ENCODE measurements around the gene TRMT5.

DNA sequence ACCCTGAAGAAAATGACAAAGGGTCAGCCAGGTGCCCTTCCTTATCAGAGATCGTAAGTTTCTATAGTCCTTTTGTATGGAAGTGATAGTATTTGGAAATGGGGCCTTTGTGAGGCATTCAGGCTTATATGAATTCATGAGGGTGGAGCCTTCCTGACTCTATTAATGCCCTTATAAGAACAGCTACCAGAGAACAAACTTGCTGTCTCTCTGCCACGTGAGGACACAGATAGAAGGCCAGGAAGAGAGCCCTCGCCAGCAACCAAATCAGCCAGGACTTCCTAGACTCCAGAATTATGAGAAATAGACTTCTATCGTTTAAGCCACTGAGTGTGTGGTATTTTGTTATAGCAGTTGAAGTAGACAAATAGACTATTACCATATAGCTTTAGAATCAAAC lies 36.7 kb downstream of the TRMT5 start:
- TF ChIP-seq, protein P1, sequence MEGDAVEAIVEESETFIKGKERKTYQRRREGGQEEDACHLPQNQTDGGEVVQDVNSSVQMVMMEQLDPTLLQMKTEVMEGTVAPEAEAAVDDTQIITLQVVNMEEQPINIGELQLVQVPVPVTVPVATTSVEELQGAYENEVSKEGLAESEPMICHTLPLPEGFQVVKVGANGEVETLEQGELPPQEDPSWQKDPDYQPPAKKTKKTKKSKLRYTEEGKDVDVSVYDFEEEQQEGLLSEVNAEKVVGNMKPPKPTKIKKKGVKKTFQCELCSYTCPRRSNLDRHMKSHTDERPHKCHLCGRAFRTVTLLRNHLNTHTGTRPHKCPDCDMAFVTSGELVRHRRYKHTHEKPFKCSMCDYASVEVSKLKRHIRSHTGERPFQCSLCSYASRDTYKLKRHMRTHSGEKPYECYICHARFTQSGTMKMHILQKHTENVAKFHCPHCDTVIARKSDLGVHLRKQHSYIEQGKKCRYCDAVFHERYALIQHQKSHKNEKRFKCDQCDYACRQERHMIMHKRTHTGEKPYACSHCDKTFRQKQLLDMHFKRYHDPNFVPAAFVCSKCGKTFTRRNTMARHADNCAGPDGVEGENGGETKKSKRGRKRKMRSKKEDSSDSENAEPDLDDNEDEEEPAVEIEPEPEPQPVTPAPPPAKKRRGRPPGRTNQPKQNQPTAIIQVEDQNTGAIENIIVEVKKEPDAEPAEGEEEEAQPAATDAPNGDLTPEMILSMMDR (conservative IDR thresholded peaks at IDR 0.05; ENCODE audit: low read length), result no peak
- TF ChIP-seq EZH2phosphoT487 (IDR thresholded peaks at IDR 0.05; ENCODE audit: borderline replicate concordance, low read depth, low read length), result no peak
